Chondrocyte (in vitro differentiated cells): ENCODE measurements around the gene NPR3. TPM values are rescaled to one million over a fixed set of nuclear protein-coding genes. Genes with fewer than 3 reads are reported as not detected.

Experiments
- DNase-seq: peaks from one replicate; pipeline ENCODE4 v3.0.0; 2021; ENCODE audit warnings: mixed read lengths, low spot score
- H3K27ac Mint-ChIP-seq: one replicate; pipeline ENCODE4 v1.8.0; 2021; ENCODE audit warnings: mild to moderate bottlenecking, moderate library complexity, mixed read lengths; ENCODE audit not compliant: unreplicated experiment
- H3K27me3 Mint-ChIP-seq: 2 replicates; pipeline ENCODE4 v1.8.0; 2021; ENCODE audit warnings: low read depth, mixed read lengths
- H3K36me3 Mint-ChIP-seq: 2 replicates; pipeline ENCODE4 v1.8.0; 2021; ENCODE audit warnings: low read depth, mixed read lengths
- H3K4me1 Mint-ChIP-seq: 2 replicates; pipeline ENCODE4 v1.8.0; 2021; ENCODE audit warnings: low read depth, mild to moderate bottlenecking, mixed read lengths
- H3K4me3 Mint-ChIP-seq: one replicate; pipeline ENCODE4 v1.8.0; 2021; ENCODE audit warnings: mild to moderate bottlenecking, moderate library complexity, mixed read lengths; ENCODE audit not compliant: unreplicated experiment
- H3K9me3 Mint-ChIP-seq: 2 replicates; pipeline ENCODE4 v1.8.0; 2021; ENCODE audit warnings: low read depth, mixed read lengths
- CTCF ChIP-seq: fragments of 200-600 bp; sonication (generic); IDR thresholded peaks from 2 replicates; pipeline ENCODE4 v1.5.0; 2021; ENCODE audit warnings: antibody characterized with exemption, mild to moderate bottlenecking, moderate library complexity
- total RNA-seq: library from RNA; stranded (reverse); gene quantifications from 3 replicates; pipeline ENCODE4 v1.2.1, GENCODE V29; 2021

The NPR3 gene
- total RNA-seq, 1 donor from 2014 or later = 261 TPM

GRCh38 chr5:32740651-32741050 lies 29.5 kb downstream of the NPR3 start:
- Mint-ChIP-seq H3K27me3 (no peaks in the 10 kb centered on the region), H3K27ac (no peak overlapping the region), H3K36me3 (peaks cover 35% of the 10 kb centered on the region), H3K4me1 (peaks cover 42% of the 10 kb centered on the region), H3K9me3 (no peaks in the 10 kb centered on the region), H3K4me3 (no peak overlapping the region)
- no peak for TF ChIP-seq CTCF
- DNase-seq = no peak

GRCh38 chr5:32745317-32745716 lies 34.2 kb downstream of the NPR3 start:
- Mint-ChIP-seq H3K9me3 (peaks cover 5% of the 10 kb centered on the region), H3K4me3 (no peak overlapping the region), H3K27me3 (no peaks in the 10 kb centered on the region), H3K27ac (peak overlapping the region; percentile 69), H3K4me1 (peaks cover 34% of the 10 kb centered on the region), H3K36me3 (peaks cover 46% of the 10 kb centered on the region)
- no peak for TF ChIP-seq CTCF
- no peak for DNase-seq

DNA sequence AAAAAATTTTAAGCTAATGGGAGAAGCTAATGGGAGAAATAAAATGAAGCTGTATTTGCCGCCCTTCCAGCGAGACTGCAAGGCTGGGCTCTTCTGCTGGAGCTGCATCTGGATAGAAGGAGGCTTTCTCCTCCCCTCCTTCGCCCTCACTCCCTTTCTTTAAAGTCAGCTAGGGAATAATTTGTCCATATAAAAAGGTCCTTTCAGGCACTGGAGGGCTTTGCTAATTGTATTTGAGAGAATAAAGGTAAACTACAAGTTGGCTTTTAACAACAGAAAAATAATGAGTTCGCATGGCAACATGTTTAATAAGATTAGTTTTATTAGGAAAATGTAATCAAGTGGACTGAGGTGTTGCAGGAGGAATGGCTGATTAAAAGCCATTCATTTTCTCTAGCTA lies 41.3 kb downstream of the NPR3 start:
- H3K36me3 Mint-ChIP-seq = peaks cover 33% of the 10 kb centered on the region
- no peaks in the 10 kb centered on the region for H3K27me3 Mint-ChIP-seq
- peaks cover 44% of the 10 kb centered on the region for H3K4me1 Mint-ChIP-seq
- no peak for DNase-seq
- H3K9me3 Mint-ChIP-seq = peaks cover 6% of the 10 kb centered on the region
- H3K4me3 Mint-ChIP-seq = no peak overlapping the region
- TF ChIP-seq CTCF = no peak
- H3K27ac Mint-ChIP-seq = no peak overlapping the region

DNA sequence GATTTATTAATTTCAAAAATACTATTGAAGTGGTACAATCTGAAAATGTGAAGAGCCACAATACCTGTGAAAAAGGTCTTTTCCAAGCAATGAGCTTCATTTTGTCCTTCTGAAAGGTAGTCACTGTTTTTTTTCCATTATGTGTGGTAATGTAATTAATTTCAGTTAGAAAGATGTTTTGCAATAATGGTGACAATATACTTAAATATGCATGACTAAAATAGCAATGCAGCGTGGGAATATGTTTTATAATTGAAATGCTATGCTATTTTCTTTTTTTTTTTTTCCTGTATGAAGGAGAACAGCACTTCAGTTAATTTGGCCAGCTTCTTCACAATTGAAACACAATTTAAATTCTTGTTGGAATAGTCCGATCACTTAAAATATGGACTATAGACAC lies 41.9 kb downstream of the NPR3 start:
- peaks cover 44% of the 10 kb centered on the region for H3K4me1 Mint-ChIP-seq
- DNase-seq = no peak
- H3K9me3 Mint-ChIP-seq = peaks cover 2% of the 10 kb centered on the region
- H3K4me3 Mint-ChIP-seq = no peak overlapping the region
- H3K27me3 Mint-ChIP-seq = no peaks in the 10 kb centered on the region
- peak overlapping the region; percentile 71 for H3K27ac Mint-ChIP-seq
- H3K36me3 Mint-ChIP-seq = peaks cover 28% of the 10 kb centered on the region
- TF ChIP-seq CTCF = no peak

DNA sequence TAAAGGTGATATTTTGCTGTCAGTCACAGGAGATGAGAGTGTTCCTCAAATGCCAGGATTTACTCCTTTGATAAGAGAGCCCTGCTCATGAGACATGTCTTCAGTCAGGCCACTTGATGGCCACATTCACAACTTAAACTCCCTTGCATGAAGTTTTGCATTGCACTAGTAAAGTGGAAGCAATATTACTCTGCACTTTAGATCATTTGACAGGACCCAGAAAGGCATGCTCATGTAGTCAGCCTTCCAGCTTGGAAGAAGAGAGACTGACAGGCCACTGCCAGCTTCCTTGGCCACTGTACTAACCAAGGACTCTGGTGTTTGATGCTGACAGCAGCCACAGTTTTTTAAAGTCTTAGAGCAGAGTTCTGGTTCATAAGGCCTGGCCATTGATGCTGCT lies 42.6 kb downstream of the NPR3 start:
- peaks cover 28% of the 10 kb centered on the region for H3K36me3 Mint-ChIP-seq
- TF ChIP-seq CTCF = peak; percentile 68

More for the DNA sequence above, 42.6 kb downstream of the NPR3 start:
- H3K27me3 Mint-ChIP-seq = no peaks in the 10 kb centered on the region
- peak overlapping the region; percentile 68 for H3K27ac Mint-ChIP-seq
- DNase-seq = no peak
- H3K4me1 Mint-ChIP-seq = peaks cover 47% of the 10 kb centered on the region
- H3K4me3 Mint-ChIP-seq = no peak overlapping the region
- peaks cover 2% of the 10 kb centered on the region for H3K9me3 Mint-ChIP-seq
